HepG2 (cell line): Measurements from ENCODE around the gene STAT6. TPM values are rescaled to one million over a fixed set of nuclear protein-coding genes. Genes with fewer than 3 reads are reported as not detected.

ENCODE experiments used
- ARNTL ChIP-seq: sonication (generic); formaldehyde crosslinking; IDR thresholded peaks from 2 replicates; pipeline ENCODE4 v1.4.0; 2020; ENCODE audit warnings: mild to moderate bottlenecking, missing genetic modification reagents
- BCL6 ChIP-seq: IDR thresholded peaks from 2 replicates; pipeline ENCODE4 v1.6.1; 2016; ENCODE audit warnings: missing genetic modification reagents, missing compliant biosample characterization
- CTCF ChIP-seq: sonication (generic); formaldehyde crosslinking; IDR thresholded peaks from 2 replicates; pipeline ENCODE4 v1.5.0; 2020; ENCODE audit warnings: mild to moderate bottlenecking, missing genetic modification reagents, moderate library complexity
- FOXP4 ChIP-seq: sonication (generic); formaldehyde crosslinking; IDR thresholded peaks from 2 replicates; pipeline ENCODE4 v1.4.0; 2020; ENCODE audit warnings: missing genetic modification reagents
- IRF2 ChIP-seq: IDR thresholded peaks from 2 replicates; pipeline ENCODE4 v1.6.1; 2018; ENCODE audit warnings: missing genetic modification reagents, missing compliant biosample characterization
- KMT2A ChIP-seq: sonication (generic); formaldehyde crosslinking; IDR thresholded peaks from 2 replicates; pipeline ENCODE4 v1.4.0; 2020; ENCODE audit warnings: missing genetic modification reagents
- MTA1 ChIP-seq: sonication (generic); formaldehyde crosslinking; IDR thresholded peaks from 2 replicates; pipeline ENCODE4 v1.4.0; 2020; ENCODE audit warnings: missing genetic modification reagents, mild to moderate bottlenecking, borderline replicate concordance
- REPIN1 ChIP-seq: sonication (generic); formaldehyde crosslinking; IDR thresholded peaks from 2 replicates; pipeline ENCODE4 v1.8.0; 2022; ENCODE audit warnings: missing genetic modification reagents, low read depth, mild to moderate bottlenecking, borderline replicate concordance
- STAT5B ChIP-seq: sonication (generic); formaldehyde crosslinking; IDR thresholded peaks from 2 replicates; pipeline ENCODE4 v1.4.0; 2020; ENCODE audit warnings: missing genetic modification reagents
- XBP1 ChIP-seq: sonication (generic); formaldehyde crosslinking; IDR thresholded peaks from 2 replicates; pipeline ENCODE4 v1.5.0; 2020; ENCODE audit warnings: missing genetic modification reagents
- ZNF24 ChIP-seq: fragments of 450-650 bp; IDR thresholded peaks from 2 replicates; pipeline ENCODE4 v1.6.1; 2017; ENCODE audit warnings: antibody characterized with exemption, mild to moderate bottlenecking
- ZNF432 ChIP-seq: sonication (generic); formaldehyde crosslinking; IDR thresholded peaks from 2 replicates; pipeline ENCODE4 v1.5.0; 2020; ENCODE audit warnings: missing genetic modification reagents, mild to moderate bottlenecking, borderline replicate concordance
- ZNF576 ChIP-seq: sonication (generic); formaldehyde crosslinking; IDR thresholded peaks from 2 replicates; pipeline ENCODE4 v1.4.0; 2020; ENCODE audit warnings: mild to moderate bottlenecking, missing genetic modification reagents
- ZNF598 ChIP-seq: sonication (generic); formaldehyde crosslinking; IDR thresholded peaks from 2 replicates; pipeline ENCODE4 v1.5.1; 2020; ENCODE audit warnings: mild to moderate bottlenecking, missing genetic modification reagents, borderline replicate concordance
- ZNF605 ChIP-seq: sonication (generic); formaldehyde crosslinking; IDR thresholded peaks from 2 replicates; pipeline ENCODE4 v1.8.0; 2022; ENCODE audit warnings: mild to moderate bottlenecking, missing genetic modification reagents
- ZNF609 ChIP-seq: sonication (generic); formaldehyde crosslinking; IDR thresholded peaks from 2 replicates; pipeline ENCODE4 v1.4.0; 2020; ENCODE audit warnings: mild to moderate bottlenecking, missing genetic modification reagents, borderline replicate concordance
- ZNF710 ChIP-seq: sonication (generic); formaldehyde crosslinking; IDR thresholded peaks from 2 replicates; pipeline ENCODE4 v1.5.0; 2020; ENCODE audit warnings: mild to moderate bottlenecking, missing genetic modification reagents, borderline replicate concordance
- ZNF841 ChIP-seq: sonication (generic); formaldehyde crosslinking; IDR thresholded peaks from 2 replicates; pipeline ENCODE4 v1.8.1; 2023; ENCODE audit warnings: missing genetic modification reagents, borderline replicate concordance
- polyA plus RNA-seq, 8 experiments: library from polyadenylated mRNA; depleted of rRNA in 3 of 8; stranded (reverse) in 7 of 8; unstranded in 1 of 8; fragments of >200 nt; fragmentation: Illumina TruSeq in 4 of 8; extraction: Trizol in 4 of 8; gene quantifications; 2 replicates each; pipeline versions ENCODE4 v1.2.1 to v1.2.3, GENCODE V29; 2011 to 2016; ENCODE audit warnings: low read depth in 4 of 8, missing spikeins in 1 of 8, mixed read lengths in 1 of 8; ENCODE audit not compliant: insufficient read depth in 1 of 8
- total RNA-seq, 5 experiments: library from RNA; depleted of rRNA; stranded (reverse); fragments of >200 nt; fragmentation: Illumina TruSeq; extraction: Trizol; gene quantifications; 2 replicates each; pipeline ENCODE4 v1.2.3, GENCODE V29; 2016; ENCODE audit warnings: low read depth in 1 of 5

The STAT6 gene
- total and polyA plus RNA-seq, 2 of the 13 experiments (the other 11 are each of a cell fraction or from before 2014, with no cell fraction given), result 28.0 to 62.2 TPM

GRCh38 chr12:57078519-57079404 lies 32.4 kb downstream of the STAT6 start, which contains the start of gene NEMP1 (continued):
- TF ChIP-seq ZNF609 (CRISPR knock-in tag) (no peak), KMT2A (peak; percentile 15; the same call in 1 of the 2 replicates), ZNF710 (CRISPR knock-in tag) (no peak), ZNF598 (CRISPR knock-in tag) (no peak; the same call in 1 of the 2 replicates), BCL6 (CRISPR knock-in tag) (no peak; the same call in 1 of the 2 replicates), ARNTL (CRISPR knock-in tag) (peak; percentile 94), REPIN1 (CRISPR knock-in tag) (peak; percentile 45; the same call in 1 of the 2 replicates), FOXP4 (CRISPR knock-in tag) (0 out of 2 replicates have a peak, but pooled peaks have one; percentile 16), XBP1 (CRISPR knock-in tag) (no peak), ZNF576 (no peak), IRF2 (CRISPR knock-in tag) (no peak), MTA1 (CRISPR knock-in tag) (no peak), STAT5B (CRISPR knock-in tag) (no peak), CTCF (CRISPR knock-in tag) (no peak), ZNF432 (CRISPR knock-in tag) (no peak), ZNF605 (CRISPR knock-in tag) (peak; percentile 75), ZNF841 (CRISPR knock-in tag) (no peak), ZNF24 (no peak)
